ENCODE data around the gene HSPA1L. TPM values are rescaled to one million over a fixed set of nuclear protein-coding genes. Genes with fewer than 3 reads are reported as not detected.
A peak's percentile ranks its signal among the peaks of the same experiment; 100 is the strongest.
"Not testable (repeated sequence)": the region's sequence is repeated elsewhere in the genome, so short reads cannot be mapped to it uniquely, and the experiment has no call there.

Gene HSPA1L
- total and polyA plus RNA-seq, 8 donors = 0.46 to 1.2 (median 0.68) TPM

DNA sequence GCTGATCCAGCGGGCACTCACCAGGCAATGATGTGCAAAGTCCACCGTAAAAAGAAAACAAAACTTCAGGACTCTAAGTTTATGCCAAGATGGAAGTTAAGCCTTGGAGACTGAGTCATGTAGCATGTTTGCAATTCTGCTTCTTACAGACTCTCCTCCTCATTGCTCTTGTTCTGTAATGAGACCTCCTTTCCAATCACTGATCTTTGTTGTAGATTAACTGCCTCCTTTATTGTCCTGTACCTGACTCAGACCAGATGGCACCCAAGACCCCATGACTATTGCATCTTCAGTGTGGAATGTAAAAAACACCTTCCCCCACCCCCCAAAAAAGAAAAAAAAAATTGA, 36.4 kb upstream of the HSPA1L start:
- no peak for DNase-seq
- Histone ChIP-seq H3K4me3 (no peak overlapping the region), H3K9me3 (no peaks in the 10 kb centered on the region), H3K36me3 (no peaks in the 10 kb centered on the region), H3K27ac (no peak overlapping the region), H3K4me1 (no peaks in the 10 kb centered on the region), H3K27me3 (no peaks in the 10 kb centered on the region)
- TF ChIP-seq, protein P1, sequence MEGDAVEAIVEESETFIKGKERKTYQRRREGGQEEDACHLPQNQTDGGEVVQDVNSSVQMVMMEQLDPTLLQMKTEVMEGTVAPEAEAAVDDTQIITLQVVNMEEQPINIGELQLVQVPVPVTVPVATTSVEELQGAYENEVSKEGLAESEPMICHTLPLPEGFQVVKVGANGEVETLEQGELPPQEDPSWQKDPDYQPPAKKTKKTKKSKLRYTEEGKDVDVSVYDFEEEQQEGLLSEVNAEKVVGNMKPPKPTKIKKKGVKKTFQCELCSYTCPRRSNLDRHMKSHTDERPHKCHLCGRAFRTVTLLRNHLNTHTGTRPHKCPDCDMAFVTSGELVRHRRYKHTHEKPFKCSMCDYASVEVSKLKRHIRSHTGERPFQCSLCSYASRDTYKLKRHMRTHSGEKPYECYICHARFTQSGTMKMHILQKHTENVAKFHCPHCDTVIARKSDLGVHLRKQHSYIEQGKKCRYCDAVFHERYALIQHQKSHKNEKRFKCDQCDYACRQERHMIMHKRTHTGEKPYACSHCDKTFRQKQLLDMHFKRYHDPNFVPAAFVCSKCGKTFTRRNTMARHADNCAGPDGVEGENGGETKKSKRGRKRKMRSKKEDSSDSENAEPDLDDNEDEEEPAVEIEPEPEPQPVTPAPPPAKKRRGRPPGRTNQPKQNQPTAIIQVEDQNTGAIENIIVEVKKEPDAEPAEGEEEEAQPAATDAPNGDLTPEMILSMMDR (IDR thresholded peaks at IDR 0.05) = no peak
- WGBS, 2 donors = 39 to 46% methylated on average over 2 of the region's 2 CpGs
- ATAC-seq = no peak
- no peak for FAIRE-seq
- intact Hi-C loops (cut with DNase I) = no loop called here

DNA sequence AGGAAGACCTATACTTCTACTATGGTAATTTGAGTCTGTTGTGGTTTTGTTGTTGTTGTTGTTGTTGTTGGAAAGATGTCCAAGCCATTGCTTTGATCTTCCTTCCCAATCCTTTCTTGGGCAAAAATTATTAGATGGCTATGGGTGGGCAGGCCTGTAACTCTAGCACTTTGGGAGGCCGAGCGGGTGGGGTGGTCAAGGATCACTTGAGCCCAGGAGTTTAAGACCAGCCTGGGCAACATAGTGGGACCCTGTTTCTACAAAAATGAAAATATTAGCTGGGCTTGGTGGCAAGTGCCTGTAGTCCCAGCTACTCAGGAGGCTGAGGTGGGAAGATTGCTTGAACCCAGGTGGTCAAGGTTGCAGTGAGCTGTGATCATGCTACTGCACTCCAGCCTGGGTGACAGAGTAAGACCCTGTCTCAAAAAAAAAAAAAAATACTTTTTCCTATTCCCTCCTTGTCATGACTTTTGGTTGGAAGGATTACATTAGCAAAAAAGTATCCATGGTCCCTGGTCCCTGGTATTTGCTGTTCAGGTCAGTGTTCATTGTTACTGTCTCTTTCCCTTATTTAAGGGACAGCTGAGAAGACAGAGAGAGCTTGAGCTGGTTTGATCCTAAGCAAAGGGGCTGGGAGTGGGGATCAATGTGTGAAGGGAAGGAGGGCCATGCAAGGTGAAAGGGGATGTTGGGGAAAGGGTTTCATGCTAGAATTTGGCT, 35.8 kb upstream of the HSPA1L start:
- ATAC-seq (no peak), DNase-seq (no peak), FAIRE-seq (no peak)
- intact Hi-C loops (cut with DNase I) = no loop called here
- no peaks in the 10 kb centered on the region for H3K27me3 ChIP-seq
- H3K4me3 ChIP-seq = no peak overlapping the region
- TF ChIP-seq, protein P1 (IDR thresholded peaks at IDR 0.05) = no peak
- H3K36me3 ChIP-seq = no peaks in the 10 kb centered on the region
- H3K9me3 ChIP-seq = no peaks in the 10 kb centered on the region
- WGBS, 2 donors = 96 to 98% methylated on average over 2 of the region's 2 CpGs
- H3K27ac ChIP-seq = no peak overlapping the region
- no peaks in the 10 kb centered on the region for H3K4me1 ChIP-seq

DNA sequence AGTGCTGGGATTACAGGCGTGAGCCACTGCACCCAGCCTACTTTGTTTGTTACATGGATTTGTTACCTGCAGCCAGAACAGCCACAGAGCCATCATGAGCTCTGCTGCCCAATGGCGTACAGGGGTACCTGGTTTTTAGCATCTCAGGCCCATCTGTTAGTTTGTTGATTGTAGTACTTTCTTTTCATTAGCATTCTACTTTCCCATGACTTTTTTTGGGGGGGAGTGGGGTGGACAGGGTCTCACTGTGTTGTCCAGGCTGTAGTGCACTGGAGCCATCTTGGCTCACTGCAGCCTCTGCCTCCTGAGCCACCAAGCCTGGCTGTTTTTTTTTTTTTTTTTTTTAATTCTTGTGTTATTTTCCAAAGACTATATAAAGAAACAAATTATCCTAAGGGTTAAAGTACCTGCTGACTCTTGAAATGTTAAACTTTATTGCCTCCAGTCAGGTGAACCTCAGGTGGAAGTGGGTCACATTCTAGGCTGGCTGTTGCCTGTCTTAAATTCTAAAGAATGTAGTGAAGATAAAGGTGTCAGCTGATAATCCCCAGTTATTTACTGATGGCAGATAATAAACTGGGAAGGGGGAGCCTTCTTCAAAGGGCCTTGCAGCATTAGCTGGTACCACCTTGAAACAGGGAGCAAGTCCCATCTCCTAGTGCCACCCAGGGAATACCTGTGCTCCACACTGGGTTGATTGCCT, 32.3 kb upstream of the HSPA1L start:
- H3K27me3 ChIP-seq = no peaks in the 10 kb centered on the region
- ATAC-seq (no peak), FAIRE-seq (no peak), DNase-seq (no peak)
- no peaks in the 10 kb centered on the region for H3K4me1 ChIP-seq
- intact Hi-C loops (cut with DNase I) = no loop called here
- no peaks in the 10 kb centered on the region for H3K9me3 ChIP-seq
- WGBS, 2 donors = 82 to 88% methylated on average over 2 of the region's 2 CpGs
- H3K4me3 ChIP-seq = no peak overlapping the region
- TF ChIP-seq, protein P1 (IDR thresholded peaks at IDR 0.05) = no peak
- H3K36me3 ChIP-seq = no peaks in the 10 kb centered on the region
- no peak overlapping the region for H3K27ac ChIP-seq

- WGBS, 2 donors = 87 to 89% methylated on average over 3 of the region's 3 CpGs
- DNase-seq = no peak
- ATAC-seq = peak in 2 of 4 donors; percentile 26 to 33
- Histone ChIP-seq H3K27me3 (no peaks in the 10 kb centered on the region), H3K9me3 (no peaks in the 10 kb centered on the region), H3K4me3 (no peak overlapping the region), H3K27ac (no peak overlapping the region), H3K4me1 (no peaks in the 10 kb centered on the region), H3K36me3 (peaks cover 0 to 4% (median 0%) of the 10 kb centered on the region in 3 donors)
- TF ChIP-seq, protein P1 (IDR thresholded peaks at IDR 0.05) = no peak
- FAIRE-seq = no peak
- intact Hi-C loops (cut with DNase I) = no loop called here
Observed at GRCh38 chr6:31844507-31844906, 29.4 kb upstream of the HSPA1L start.

DNA sequence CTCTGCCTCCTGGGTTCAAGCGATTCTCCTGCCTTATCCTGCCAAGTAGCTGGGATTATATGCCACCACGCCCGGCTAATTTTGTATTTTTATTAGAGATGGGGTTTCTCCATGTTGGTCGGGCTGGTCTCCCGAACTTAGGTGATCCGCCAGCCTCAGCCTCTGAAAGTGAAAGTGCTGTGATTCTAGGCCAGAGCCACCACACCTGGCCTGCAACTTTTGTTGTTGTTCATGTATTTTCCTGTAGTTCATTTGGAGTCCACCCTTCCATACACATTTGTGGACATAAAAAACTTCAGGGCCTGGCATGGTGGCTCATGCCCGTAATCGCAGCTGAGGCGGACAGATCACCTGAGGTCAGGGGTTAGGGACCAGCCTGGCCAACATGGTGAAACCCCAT, 27.0 kb upstream of the HSPA1L start:
- WGBS, 2 donors = 90 to 92% methylated on average over 9 of the region's 9 CpGs
- Histone ChIP-seq H3K36me3 (peaks cover 0 to 16% (median 9%) of the 10 kb centered on the region in 3 donors), H3K27ac (no peak overlapping the region), H3K4me3 (no peak overlapping the region), H3K4me1 (peaks cover 10 to 16% (median 14%) of the 10 kb centered on the region in 3 donors), H3K27me3 (no peaks in the 10 kb centered on the region), H3K9me3 (no peaks in the 10 kb centered on the region)
- TF ChIP-seq, protein P1 (IDR thresholded peaks at IDR 0.05) = no peak
- DNase-seq = no peak
- ATAC-seq = no peak
- FAIRE-seq = no peak
- intact Hi-C loops (cut with DNase I) = no loop called here

DNA sequence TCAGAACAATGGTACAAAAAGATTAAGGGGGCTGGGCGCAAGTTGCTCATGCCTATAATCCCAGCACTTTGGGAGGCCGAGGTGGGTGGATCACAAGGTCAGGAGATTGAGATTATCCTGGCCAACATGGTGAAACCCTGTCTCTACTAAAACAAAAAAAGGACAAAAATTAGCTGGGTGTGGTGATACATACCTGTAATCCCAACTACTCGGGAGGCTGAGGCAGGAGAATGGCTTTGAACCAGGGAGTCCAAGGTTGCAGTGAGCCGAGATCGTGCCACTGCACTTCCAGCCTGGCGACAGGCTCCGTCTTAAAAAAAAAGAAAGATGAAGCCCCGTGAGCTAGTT, 24.7 kb upstream of the HSPA1L start:
- peaks cover 0 to 16% (median 9%) of the 10 kb centered on the region in 3 donors for H3K36me3 ChIP-seq
- not testable (repeated sequence) for H3K4me3 ChIP-seq, H3K27ac ChIP-seq, FAIRE-seq, ATAC-seq, DNase-seq, H3K9me3 ChIP-seq, H3K27me3 ChIP-seq
- peaks cover 12 to 27% (median 14%) of the 10 kb centered on the region in 3 donors for H3K4me1 ChIP-seq
- intact Hi-C loops (cut with DNase I) = loop anchor here in 1 of 3 donors (10.0 kb wide), 1 partner anchor 65 kb away; the partner anchor contains the start of gene VWA7
- 89 to 95% methylated on average over 8 of the region's 8 CpGs for WGBS, 2 donors

All from pancreas (tissue), 10 donors.